HepG2 (cell line): ENCODE data around the gene TMEM198. TPM values are rescaled to one million over a fixed set of nuclear protein-coding genes. Genes with fewer than 3 reads are reported as not detected.
A peak's percentile ranks its signal among the peaks of the same experiment; 100 is the strongest.

Experiments
- ATAC-seq: fragments of 200-7000 bp; cut with Tn5 transposase; 3 replicates; pipeline ENCODE4 v1.9.1; 2020; ENCODE audit warnings: mild to moderate bottlenecking, moderate library complexity
- BruUV-seq: library from RNA; stranded (reverse); fragments of 400-500 nt; replicated peaks from 2 replicates; lab custom pipeline; 2021; lab: Mats Ljungman, UMichigan
- CTCF ChIA-PET: fragments of 300-600 bp; formaldehyde crosslinking; extraction: SDS; loops from one replicate; lab custom pipeline; 2021; ENCODE audit warnings: low total read pairs, inconsistent platforms, low intra/inter-chr PET ratio; lab: Yijun Ruan, JAX
- POLR2A ChIA-PET: fragments of 350-600 bp; sonication (Branson Sonifier 250); formaldehyde crosslinking; loops from one replicate; lab custom pipeline; 2020; ENCODE audit warnings: antibody characterized with exemption, inconsistent platforms; lab: Yijun Ruan, JAX
- DNase-seq: peaks from one replicate; pipeline ENCODE4 v3.0.0-alpha.2; 2015; ENCODE audit warnings: low spot score
- FAIRE-seq: peaks from 3 replicates; lab custom pipeline; 2011; peaks lifted over from hg19 to GRCh38; lab: Jason Lieb, UNC
- H2AFZ ChIP-seq: one replicate; pipeline ENCODE4 v1.6.1; 2011; ENCODE audit warnings: low read length, inconsistent platforms
- H3K27ac ChIP-seq: fragments of 300-600 bp; 3 replicates; pipeline ENCODE4 v1.8.0; 2011; ENCODE audit warnings: mixed run types, mild to moderate bottlenecking, mixed read lengths, low read length, inconsistent platforms; ENCODE audit not compliant: insufficient read depth; ENCODE audit errors: extremely low read length
- H3K27me3 ChIP-seq, 2 experiments: fragments of 200-600 bp in 1 of 2; 2 replicates in 1 of 2; 3 replicates in 1 of 2; pipeline versions ENCODE4 v1.6.0 to v1.8.0; 2011; ENCODE audit warnings: low read length in 2 of 2, mild to moderate bottlenecking in 2 of 2, moderate library complexity in 2 of 2, inconsistent platforms in 1 of 2; ENCODE audit not compliant: insufficient read depth in 2 of 2, control insufficient read depth in 1 of 2
- H3K36me3 ChIP-seq, 2 experiments: fragments of 200-600 bp in 1 of 2; replicated peaks in 1 of 2; 2 replicates in 1 of 2; 3 replicates in 1 of 2; pipeline versions ENCODE4 v1.5.1 to v1.8.0; 2011; ENCODE audit warnings: low read length in 2 of 2, inconsistent platforms in 1 of 2; ENCODE audit not compliant: insufficient read depth in 2 of 2, control insufficient read depth in 1 of 2
- H3K4me1 ChIP-seq: 2 replicates; pipeline ENCODE4 v1.5.1; 2012; ENCODE audit warnings: low read length, inconsistent platforms; ENCODE audit not compliant: insufficient read depth
- H3K4me2 ChIP-seq: 2 replicates; pipeline ENCODE4 v1.6.0; 2011; ENCODE audit warnings: low read depth, low read length, inconsistent platforms
- H3K4me3 ChIP-seq, 3 experiments: fragments of 200-600 bp in 1 of 3; sonication (generic), shearing (Covaris generic) in 1 of 3; replicated peaks in 1 of 3; 2 replicates each; pipeline ENCODE4 v1.5.1; 2011 to 2016; ENCODE audit warnings: low read length in 3 of 3, inconsistent platforms in 2 of 3, low read depth in 2 of 3, mild to moderate bottlenecking in 2 of 3, control low read depth in 1 of 3, mixed read lengths in 1 of 3; ENCODE audit not compliant: insufficient read depth in 1 of 3
- H3K79me2 ChIP-seq: one replicate; pipeline ENCODE4 v1.6.1; 2011; ENCODE audit warnings: low read length, inconsistent platforms; ENCODE audit not compliant: insufficient read depth
- H3K9ac ChIP-seq: 2 replicates; pipeline ENCODE4 v1.6.0; 2011; ENCODE audit warnings: mild to moderate bottlenecking, low read depth, low read length, inconsistent platforms; ENCODE audit not compliant: insufficient read depth
- H3K9me3 ChIP-seq: 2 replicates; pipeline ENCODE4 v1.5.1; 2012; ENCODE audit warnings: mild to moderate bottlenecking, low read length
- H4K20me1 ChIP-seq: 2 replicates; pipeline ENCODE4 v1.6.0; 2011; ENCODE audit warnings: inconsistent platforms, mild to moderate bottlenecking, low read length, moderate library complexity; ENCODE audit not compliant: insufficient read depth
- AGO2 ChIP-seq: fragments of 200-400 bp; formaldehyde crosslinking; optimal IDR thresholded peaks from 2 replicates; pipeline ENCODE3; 2017; ENCODE audit warnings: mild to moderate bottlenecking, low read depth, low read length, moderate library complexity
- CENPX ChIP-seq: sonication (generic); formaldehyde crosslinking; IDR thresholded peaks from 2 replicates; pipeline ENCODE4 v1.9.0; 2021; ENCODE audit warnings: mild to moderate bottlenecking, missing genetic modification reagents, moderate library complexity
- HNF4G ChIP-seq, 2 experiments: sonication (generic) in 1 of 2; formaldehyde crosslinking in 1 of 2; IDR thresholded peaks; 2 replicates each; pipeline versions ENCODE4 v1.4.0 to v1.6.1; 2011 to 2020; ENCODE audit warnings: borderline replicate concordance in 2 of 2, low read depth in 2 of 2, mild to moderate bottlenecking in 2 of 2, low read length in 1 of 2, missing genetic modification reagents in 1 of 2, moderate library complexity in 1 of 2
- HNRNPL ChIP-seq: fragments of 200-400 bp; formaldehyde crosslinking; IDR thresholded peaks from 2 replicates; pipeline ENCODE4 v1.6.1; 2017; ENCODE audit warnings: mild to moderate bottlenecking, low read depth, low read length
- HOXD1 ChIP-seq: sonication (generic); formaldehyde crosslinking; IDR thresholded peaks from 2 replicates; pipeline ENCODE4 v1.5.0; 2020; ENCODE audit warnings: missing genetic modification reagents
- KDM3A ChIP-seq: IDR thresholded peaks from 2 replicates; pipeline ENCODE4 v1.6.1; 2018; ENCODE audit warnings: low read depth, missing compliant biosample characterization
- KMT2B ChIP-seq: IDR thresholded peaks from 2 replicates; pipeline ENCODE4 v1.6.1; 2016; ENCODE audit warnings: missing genetic modification reagents, missing compliant biosample characterization
- MTF2 ChIP-seq: sonication (generic); formaldehyde crosslinking; IDR thresholded peaks from 2 replicates; pipeline ENCODE4 v1.5.0; 2020; ENCODE audit warnings: missing genetic modification reagents, borderline replicate concordance
- MYC ChIP-seq: sonication (generic); formaldehyde crosslinking; IDR thresholded peaks from 2 replicates; pipeline ENCODE4 v1.9.0; 2021; ENCODE audit warnings: missing genetic modification reagents, borderline replicate concordance
- SOX5 ChIP-seq: IDR thresholded peaks from 2 replicates; pipeline ENCODE4 v1.6.1; 2016; ENCODE audit warnings: borderline replicate concordance
- TEAD2 ChIP-seq: sonication (generic); formaldehyde crosslinking; IDR thresholded peaks from 2 replicates; pipeline ENCODE4 v1.9.0; 2021; ENCODE audit warnings: missing genetic modification reagents
- ZFX ChIP-seq: sonication (generic); formaldehyde crosslinking; IDR thresholded peaks from 2 replicates; pipeline ENCODE4 v1.4.0; 2020; ENCODE audit warnings: mild to moderate bottlenecking, low read depth, missing genetic modification reagents, moderate library complexity
- ZMYM2 ChIP-seq: sonication (generic); formaldehyde crosslinking; IDR thresholded peaks from 2 replicates; pipeline ENCODE4 v1.8.0; 2022; ENCODE audit warnings: mild to moderate bottlenecking, missing genetic modification reagents
- ZNF205 ChIP-seq: IDR thresholded peaks from 2 replicates; pipeline ENCODE4 v1.6.1; 2018; ENCODE audit warnings: missing biosample characterization, missing genetic modification reagents
- ZNF354B ChIP-seq: sonication (generic); formaldehyde crosslinking; IDR thresholded peaks from 2 replicates; pipeline ENCODE4 v1.8.0; 2022; ENCODE audit warnings: mild to moderate bottlenecking, missing genetic modification reagents
- ZNF460 ChIP-seq: sonication (generic); formaldehyde crosslinking; IDR thresholded peaks from 2 replicates; pipeline ENCODE4 v1.5.1; 2020; ENCODE audit warnings: missing genetic modification reagents, mild to moderate bottlenecking, borderline replicate concordance
- ZNF546 ChIP-seq: sonication (generic); formaldehyde crosslinking; conservative IDR thresholded peaks from 2 replicates; pipeline ENCODE4 v1.8.1; 2023; ENCODE audit warnings: mild to moderate bottlenecking, missing genetic modification reagents
- ZNF674 ChIP-seq: sonication (generic); formaldehyde crosslinking; IDR thresholded peaks from 2 replicates; pipeline ENCODE4 v1.5.0; 2020; ENCODE audit warnings: low read depth, mild to moderate bottlenecking, missing genetic modification reagents
- ZNF709 ChIP-seq: sonication (generic); formaldehyde crosslinking; IDR thresholded peaks from 2 replicates; pipeline ENCODE4 v1.5.0; 2020; ENCODE audit warnings: mild to moderate bottlenecking, missing genetic modification reagents
- ZNF768 ChIP-seq: sonication (generic); formaldehyde crosslinking; IDR thresholded peaks from 2 replicates; pipeline ENCODE4 v1.4.0; 2020; ENCODE audit warnings: missing genetic modification reagents
- WGBS: methylation state at CpG from one replicate; pipeline ENCODE4 v1.1.6; 2017; ENCODE audit warnings: low lambda C conversion rate; 5-methylcytosine and 5-hydroxymethylcytosine counted together
- in situ Hi-C: cut with HindIII; loops from 2 replicates; pipeline ENCODE4 v1.10.0; 2017; ENCODE audit warnings: low pct_unique_long_range_greater_than_20kb; ENCODE audit not compliant: extremely low pct_ligation_motif_present
- intact Hi-C: fragments of 100-400 bp; cut with micrococcal nuclease; formaldehyde crosslinking; loops from one replicate; pipeline ENCODE4 v1.10.0; 2022; ENCODE audit not compliant: unreplicated experiment
- polyA plus RNA-seq, 8 experiments: library from polyadenylated mRNA; depleted of rRNA in 3 of 8; stranded (reverse) in 7 of 8; unstranded in 1 of 8; fragments of >200 nt; fragmentation: Illumina TruSeq in 4 of 8; extraction: Trizol in 4 of 8; gene quantifications; 2 replicates each; pipeline versions ENCODE4 v1.2.1 to v1.2.3, GENCODE V29; 2011 to 2016; ENCODE audit warnings: low read depth in 4 of 8, missing spikeins in 1 of 8, mixed read lengths in 1 of 8; ENCODE audit not compliant: insufficient read depth in 1 of 8
- total RNA-seq, 5 experiments: library from RNA; depleted of rRNA; stranded (reverse); fragments of >200 nt; fragmentation: Illumina TruSeq; extraction: Trizol; gene quantifications; 2 replicates each; pipeline ENCODE4 v1.2.3, GENCODE V29; 2016; ENCODE audit warnings: low read depth in 1 of 5
- TF ChIP-seq, protein P1 (sequence below): sonication (generic); formaldehyde crosslinking; IDR thresholded peaks from 2 replicates; pipeline ENCODE4 v1.8.0; 2022; ENCODE audit warnings: mild to moderate bottlenecking, missing genetic modification reagents; ENCODE audit not compliant: insufficient replicate concordance
- TF ChIP-seq, protein P2 (sequence below): sonication (generic); formaldehyde crosslinking; conservative IDR thresholded peaks from 2 replicates; pipeline ENCODE4 v1.8.0; 2022; ENCODE audit warnings: low read depth, missing genetic modification reagents
- TF ChIP-seq, protein P3 (sequence below): sonication (generic); formaldehyde crosslinking; conservative IDR thresholded peaks from 2 replicates; pipeline ENCODE4 v1.4.0; 2020; ENCODE audit warnings: missing genetic modification reagents

The TMEM198 gene
- total and polyA plus RNA-seq, 2 of the 13 experiments (the other 11 are each of a cell fraction or from before 2014, with no cell fraction given) = 17.3 to 23.5 TPM

DNA sequence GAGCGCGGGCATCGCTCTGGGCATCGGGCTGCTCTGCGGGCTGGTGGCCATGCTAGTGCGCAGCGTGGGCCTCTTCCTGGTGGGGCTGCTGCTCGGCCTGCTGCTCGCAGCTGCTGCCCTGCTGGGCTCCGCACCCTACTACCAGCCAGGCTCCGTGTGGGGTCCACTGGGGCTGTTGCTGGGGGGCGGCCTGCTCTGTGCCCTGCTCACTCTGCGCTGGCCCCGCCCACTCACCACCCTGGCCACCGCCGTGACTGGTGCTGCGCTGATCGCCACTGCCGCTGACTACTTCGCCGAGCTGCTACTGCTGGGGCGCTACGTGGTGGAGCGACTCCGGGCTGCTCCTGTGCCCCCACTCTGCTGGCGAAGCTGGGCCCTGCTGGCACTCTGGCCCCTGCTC lies 3.8 kb downstream of the TMEM198 start (continued):
- TF ChIP-seq ZNF768 (0 out of 2 replicates have a peak, but pooled peaks have one; percentile 8), ZNF546 (CRISPR knock-in tag) (no peak), HOXD1 (CRISPR knock-in tag) (no peak), TEAD2 (CRISPR knock-in tag) (no peak), KDM3A (CRISPR knock-in tag) (no peak), ZNF354B (CRISPR knock-in tag) (no peak), MYC (CRISPR knock-in tag) (no peak), SOX5 (CRISPR knock-in tag) (no peak), ZMYM2 (no peak), AGO2 (peak; percentile 57), KMT2B (no peak), ZFX (no peak), ZNF709 (CRISPR knock-in tag) (no peak), ZNF460 (no peak)

DNA sequence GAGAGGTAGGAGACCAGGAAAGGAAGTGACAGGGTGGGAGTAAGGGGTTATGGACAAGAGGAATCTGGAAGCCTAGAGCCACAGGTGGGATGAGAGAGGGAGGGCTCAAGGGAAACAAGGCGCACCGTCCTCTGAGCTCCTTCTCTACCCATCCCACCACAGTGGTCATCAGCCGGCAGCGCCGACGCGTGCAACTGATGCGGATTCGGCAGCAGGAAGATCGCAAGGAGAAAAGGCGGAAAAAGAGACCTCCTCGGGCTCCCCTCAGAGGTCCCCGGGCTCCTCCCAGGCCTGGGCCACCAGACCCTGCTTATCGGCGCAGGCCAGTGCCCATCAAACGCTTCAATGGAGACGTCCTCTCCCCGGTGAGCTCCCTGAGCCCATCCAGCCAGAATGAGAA lies 5.2 kb downstream of the TMEM198 start:
- intact Hi-C loops (no loop called here), in situ Hi-C loops (no loop called here)
- no TSS peak for BruUV-seq
- WGBS = 96% methylated on average over 18 of the region's 18 CpGs
- Histone ChIP-seq H3K27ac (no peak overlapping the region), H3K4me2 (no peak overlapping the region), H3K79me2 (peaks cover 12% of the 10 kb centered on the region), H3K27me3 (no peaks in the 10 kb centered on the region; a peak in 1 of 5 replicates), H3K4me1 (peaks cover 54% of the 10 kb centered on the region), H3K4me3 (no peak overlapping the region), H2AFZ (no peak overlapping the region), H3K9me3 (no peaks in the 10 kb centered on the region), H3K36me3 (peaks cover 12 to 22% of the 10 kb centered on the region in 2 experiments; a peak in 4 of 5 replicates), H4K20me1 (peaks cover 4% of the 10 kb centered on the region; the same call in 1 of the 2 replicates), H3K9ac (no peak overlapping the region)
- ChIA-PET CTCF (no interaction called here), POLR2A (no interaction called here)
- DNase-seq (no peak), FAIRE-seq (no peak), ATAC-seq (no peak)
- TF ChIP-seq MTF2 (CRISPR knock-in tag) = no peak
- TF ChIP-seq, protein P1, sequence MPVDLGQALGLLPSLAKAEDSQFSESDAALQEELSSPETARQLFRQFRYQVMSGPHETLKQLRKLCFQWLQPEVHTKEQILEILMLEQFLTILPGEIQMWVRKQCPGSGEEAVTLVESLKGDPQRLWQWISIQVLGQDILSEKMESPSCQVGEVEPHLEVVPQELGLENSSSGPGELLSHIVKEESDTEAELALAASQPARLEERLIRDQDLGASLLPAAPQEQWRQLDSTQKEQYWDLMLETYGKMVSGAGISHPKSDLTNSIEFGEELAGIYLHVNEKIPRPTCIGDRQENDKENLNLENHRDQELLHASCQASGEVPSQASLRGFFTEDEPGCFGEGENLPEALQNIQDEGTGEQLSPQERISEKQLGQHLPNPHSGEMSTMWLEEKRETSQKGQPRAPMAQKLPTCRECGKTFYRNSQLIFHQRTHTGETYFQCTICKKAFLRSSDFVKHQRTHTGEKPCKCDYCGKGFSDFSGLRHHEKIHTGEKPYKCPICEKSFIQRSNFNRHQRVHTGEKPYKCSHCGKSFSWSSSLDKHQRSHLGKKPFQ (CRISPR knock-in tag) = no peak
- TF ChIP-seq ZNF674 (CRISPR knock-in tag) = no peak
- TF ChIP-seq HNF4G (IDR thresholded peaks at IDR 0.05; ENCODE audit: borderline replicate concordance, low read depth, low read length) = no peak
- TF ChIP-seq HNF4G (CRISPR knock-in tag; IDR thresholded peaks at IDR 0.05; ENCODE audit: borderline replicate concordance, low read depth) = no peak
- TF ChIP-seq, protein P2, sequence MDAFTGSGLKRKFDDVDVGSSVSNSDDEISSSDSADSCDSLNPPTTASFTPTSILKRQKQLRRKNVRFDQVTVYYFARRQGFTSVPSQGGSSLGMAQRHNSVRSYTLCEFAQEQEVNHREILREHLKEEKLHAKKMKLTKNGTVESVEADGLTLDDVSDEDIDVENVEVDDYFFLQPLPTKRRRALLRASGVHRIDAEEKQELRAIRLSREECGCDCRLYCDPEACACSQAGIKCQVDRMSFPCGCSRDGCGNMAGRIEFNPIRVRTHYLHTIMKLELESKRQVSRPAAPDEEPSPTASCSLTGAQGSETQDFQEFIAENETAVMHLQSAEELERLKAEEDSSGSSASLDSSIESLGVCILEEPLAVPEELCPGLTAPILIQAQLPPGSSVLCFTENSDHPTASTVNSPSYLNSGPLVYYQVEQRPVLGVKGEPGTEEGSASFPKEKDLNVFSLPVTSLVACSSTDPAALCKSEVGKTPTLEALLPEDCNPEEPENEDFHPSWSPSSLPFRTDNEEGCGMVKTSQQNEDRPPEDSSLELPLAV (CRISPR knock-in tag) = no peak
- TF ChIP-seq CENPX (CRISPR knock-in tag) = no peak
- TF ChIP-seq ZNF205 (CRISPR knock-in tag) = no peak
- no peak for TF ChIP-seq HNRNPL
- TF ChIP-seq, protein P3, sequence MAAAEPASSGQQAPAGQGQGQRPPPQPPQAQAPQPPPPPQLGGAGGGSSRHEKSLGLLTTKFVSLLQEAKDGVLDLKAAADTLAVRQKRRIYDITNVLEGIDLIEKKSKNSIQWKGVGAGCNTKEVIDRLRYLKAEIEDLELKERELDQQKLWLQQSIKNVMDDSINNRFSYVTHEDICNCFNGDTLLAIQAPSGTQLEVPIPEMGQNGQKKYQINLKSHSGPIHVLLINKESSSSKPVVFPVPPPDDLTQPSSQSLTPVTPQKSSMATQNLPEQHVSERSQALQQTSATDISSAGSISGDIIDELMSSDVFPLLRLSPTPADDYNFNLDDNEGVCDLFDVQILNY (CRISPR knock-in tag) = no peak
